Activated CD4-positive, CD25-positive, alpha-beta regulatory T cell treated with anti-CD3 and anti-CD28 coated beads, Interleukin-2, amount 50 U/mL, for 24 hours (primary cell): ENCODE data around the gene SYCP2.
"Not testable (repeated sequence)": the region's sequence is repeated elsewhere in the genome, so short reads cannot be mapped to it uniquely, and the experiment has no call there.

ENCODE experiments used
- ATAC-seq, 2 donors: fragments of 150-1000 bp; cut with Tn5 transposase; one replicate each; pipeline ENCODE4 v1.10.0; 2021; ENCODE audit warnings: mild to moderate bottlenecking in 1 of 2, moderate library complexity in 1 of 2

SYCP2 gene

GRCh38 chr20:59891581-59891980, 41.9 kb downstream of the SYCP2 start:
- ATAC-seq = no peak

- ATAC-seq = not testable (repeated sequence)
Observed at GRCh38 chr20:59890035-59890434, 43.4 kb downstream of the SYCP2 start.

GRCh38 chr20:59888050-59888449, 45.4 kb downstream of the SYCP2 start:
- no peak for ATAC-seq

GRCh38 chr20:59884494-59884893, 48.9 kb downstream of the SYCP2 start:
- ATAC-seq = no peak

- no peak for ATAC-seq
Observed at GRCh38 chr20:59880198-59880597, 53.2 kb downstream of the SYCP2 start.

GRCh38 chr20:59873409-59873808, 60.0 kb downstream of the SYCP2 start:
- ATAC-seq = no peak

- ATAC-seq = no peak
Observed at GRCh38 chr20:59871096-59871495, 62.3 kb downstream of the SYCP2 start.

- no peak for ATAC-seq
Observed at GRCh38 chr20:59866338-59866737, 67.1 kb downstream of the SYCP2 start.

- ATAC-seq = no peak
Observed at GRCh38 chr20:59864726-59865125, 68.7 kb downstream of the SYCP2 start.

GRCh38 chr20:59863058-59863457, 70.4 kb downstream of the SYCP2 start:
- ATAC-seq = no peak

GRCh38 chr20:59861401-59861800, 72.0 kb downstream of the SYCP2 start:
- ATAC-seq = no peak

- no peak for ATAC-seq
Observed at GRCh38 chr20:59858425-59858824, 75.0 kb downstream of the SYCP2 start.

GRCh38 chr20:59857966-59858365, 75.5 kb downstream of the SYCP2 start:
- no peak for ATAC-seq

- ATAC-seq = not testable (repeated sequence)
Observed at GRCh38 chr20:59856941-59857340, 76.5 kb downstream of the SYCP2 start.

GRCh38 chr20:59856526-59856925, 76.9 kb downstream of the SYCP2 start:
- ATAC-seq = not testable (repeated sequence)

GRCh38 chr20:59850018-59850641, 83.3 kb downstream of the SYCP2 start:
- ATAC-seq = no peak

- no peak for ATAC-seq
Observed at GRCh38 chr20:59848182-59848581, 85.3 kb downstream of the SYCP2 start.

GRCh38 chr20:59845472-59845871, 88.0 kb downstream of the SYCP2 start:
- no peak for ATAC-seq

GRCh38 chr20:59839400-59839799, 94.0 kb downstream of the SYCP2 start:
- no peak for ATAC-seq

GRCh38 chr20:59837623-59838394, 95.6 kb downstream of the SYCP2 start:
- no peak for ATAC-seq

GRCh38 chr20:59836767-59837166, 96.7 kb downstream of the SYCP2 start:
- no peak for ATAC-seq

GRCh38 chr20:59835448-59836395, 97.7 kb downstream of the SYCP2 start:
- ATAC-seq = no peak

- ATAC-seq = no peak
Observed at GRCh38 chr20:59835057-59835447, 98.4 kb downstream of the SYCP2 start.
